Lung (tissue), 12 donors: ENCODE data around the gene STRIP1. TPM values are rescaled to one million over a fixed set of nuclear protein-coding genes. Genes with fewer than 3 reads are reported as not detected.
"Not testable (repeated sequence)": the region's sequence is repeated elsewhere in the genome, so short reads cannot be mapped to it uniquely, and the experiment has no call there.

Experiments
- ATAC-seq: fragments of 200-7000 bp; cut with Tn5 transposase; one replicate; pipeline ENCODE4 v1.9.1; 2020; ENCODE audit warnings: moderate number of reproducible peaks; ENCODE audit not compliant: insufficient read depth, low FRiP score
- DNase-seq, 3 donors: peaks; one replicate each; pipeline ENCODE4 v3.0.0-alpha.2; 2013 to 2017
- H3K27ac ChIP-seq, 2 donors: one replicate each; pipeline ENCODE4 v1.5.1; 2013; ENCODE audit warnings: mild to moderate bottlenecking in 2 of 2, moderate library complexity in 2 of 2, control low read depth in 1 of 2, inconsistent platforms in 1 of 2, low read depth in 1 of 2, low read length in 1 of 2
- H3K27me3 ChIP-seq, 3 donors: one replicate each; pipeline ENCODE4 v1.5.1; 2013; ENCODE audit warnings: low read length in 2 of 3; ENCODE audit not compliant: control insufficient read depth in 3 of 3, insufficient read depth in 3 of 3
- H3K36me3 ChIP-seq, 4 donors: one replicate each; pipeline ENCODE4 v1.5.1; 2013; ENCODE audit warnings: low read length in 4 of 4, mild to moderate bottlenecking in 1 of 4, moderate library complexity in 1 of 4; ENCODE audit not compliant: control insufficient read depth in 4 of 4, insufficient read depth in 4 of 4
- H3K4me1 ChIP-seq, 5 donors: one replicate each; pipeline ENCODE4 v1.5.1; 2013; ENCODE audit warnings: low read length in 5 of 5, mild to moderate bottlenecking in 2 of 5, moderate library complexity in 1 of 5; ENCODE audit not compliant: control insufficient read depth in 5 of 5, insufficient read depth in 5 of 5
- H3K4me3 ChIP-seq: one replicate; pipeline ENCODE4 v1.5.1; 2013; ENCODE audit warnings: mild to moderate bottlenecking, control low read depth, moderate library complexity
- H3K9ac ChIP-seq, 2 donors: one replicate each; pipeline ENCODE4 v1.5.1; 2013; ENCODE audit warnings: low read length in 2 of 2, control low read depth in 1 of 2; ENCODE audit not compliant: insufficient read depth in 1 of 2
- H3K9me3 ChIP-seq, 4 donors: one replicate each; pipeline ENCODE4 v1.5.1; 2013; ENCODE audit warnings: low read length in 3 of 4, mild to moderate bottlenecking in 1 of 4, moderate library complexity in 1 of 4; ENCODE audit not compliant: control insufficient read depth in 4 of 4, insufficient read depth in 3 of 4
- CTCF ChIP-seq: IDR thresholded peaks from 2 replicates; pipeline ENCODE4 v1.5.1; 2012; ENCODE audit warnings: mild to moderate bottlenecking; ENCODE audit errors: control extremely low read depth, extremely low read depth
- WGBS, 2 donors: extraction: QIAGEN DNeasy Blood & Tissue Kit; methylation state at CpG; one replicate each; pipeline ENCODE4 v1.1.7; 2013; 5-methylcytosine and 5-hydroxymethylcytosine counted together
- polyA plus RNA-seq, 2 donors: library from polyadenylated mRNA; stranded (reverse); fragments of 200-250 nt; gene quantifications; one replicate each; pipeline ENCODE4 v1.2.1, GENCODE V29; 2013
- total RNA-seq, 2 donors: library from RNA; depleted of rRNA in 1 of 2; stranded (reverse); fragments of >200 nt in 1 of 2; gene quantifications; one replicate each; pipeline ENCODE4 v1.2.1, GENCODE V29; 2014 to 2021
- donor health status: control.
- donor health status: control.
- donor health status: Bipolar disorder and iron deficiency.
- donor health status: healthy.
- donor health status: DM: yes; HTN: yes; CAD: no.

STRIP1 gene
- total and polyA plus RNA-seq, 4 donors = 11.7 to 68.2 (median 28.5) TPM

GRCh38 chr1:110024613-110025012 is 9.8 kb upstream of the STRIP1 start:
- Histone ChIP-seq H3K27ac (no peak overlapping the region), H3K36me3 (peaks cover 11 to 43% (median 18%) of the 10 kb centered on the region in 4 donors), H3K9me3 (no peaks in the 10 kb centered on the region), H3K27me3 (no peaks in the 10 kb centered on the region), H3K4me1 (no peaks in the 10 kb centered on the region), H3K9ac (no peak overlapping the region), H3K4me3 (no peak overlapping the region)
- DNase-seq = no peak
- WGBS, 2 donors = 96 to 97% methylated on average over 4 of the region's 4 CpGs
- ATAC-seq = no peak
- no peak for TF ChIP-seq CTCF

- not testable (repeated sequence) for H3K27me3 ChIP-seq, H3K4me3 ChIP-seq, H3K4me1 ChIP-seq, H3K9me3 ChIP-seq, H3K27ac ChIP-seq, H3K9ac ChIP-seq, H3K36me3 ChIP-seq, DNase-seq, ATAC-seq
- WGBS, 2 donors = 78 to 83% methylated on average over 4 of the region's 4 CpGs
These were observed 3.7 kb upstream of the STRIP1 start for GRCh38 chr1:110030687-110031086.

GRCh38 chr1:110032327-110032726 is 2.1 kb upstream of the STRIP1 start:
- no peak for TF ChIP-seq CTCF
- H3K27me3 ChIP-seq = no peaks in the 10 kb centered on the region
- ATAC-seq (no peak), DNase-seq (no peak)
- H3K27ac ChIP-seq = no peak overlapping the region
- peaks cover 0 to 9% (median 4%) of the 10 kb centered on the region in 5 donors for H3K4me1 ChIP-seq
- no peak overlapping the region for H3K4me3 ChIP-seq
- H3K9me3 ChIP-seq = no peaks in the 10 kb centered on the region
- WGBS, 2 donors = 83 to 94% methylated on average over 2 of the region's 2 CpGs
- no peak overlapping the region for H3K9ac ChIP-seq
- H3K36me3 ChIP-seq = no peaks in the 10 kb centered on the region

GRCh38 chr1:110033421-110033820 is 1.0 kb upstream of the STRIP1 start:
- no peak for ATAC-seq

More at GRCh38 chr1:110033421-110033820, 1.0 kb upstream of the STRIP1 start:
- H3K27ac ChIP-seq = no peak overlapping the region
- DNase-seq = no peak
- 88 to 91% methylated on average over 5 of the region's 5 CpGs for WGBS, 2 donors
- peaks cover 0 to 7% (median 4%) of the 10 kb centered on the region in 4 donors for H3K36me3 ChIP-seq
- peaks cover 0 to 9% (median 4%) of the 10 kb centered on the region in 5 donors for H3K4me1 ChIP-seq
- TF ChIP-seq CTCF = no peak
- H3K9me3 ChIP-seq = no peaks in the 10 kb centered on the region
- no peak overlapping the region for H3K4me3 ChIP-seq
- H3K9ac ChIP-seq = no peak overlapping the region
- no peaks in the 10 kb centered on the region for H3K27me3 ChIP-seq
